ENCODE data around the gene GSTM3.
A peak's percentile ranks its signal among the peaks of the same experiment; 100 is the strongest.

GSTM3 gene

DNA sequence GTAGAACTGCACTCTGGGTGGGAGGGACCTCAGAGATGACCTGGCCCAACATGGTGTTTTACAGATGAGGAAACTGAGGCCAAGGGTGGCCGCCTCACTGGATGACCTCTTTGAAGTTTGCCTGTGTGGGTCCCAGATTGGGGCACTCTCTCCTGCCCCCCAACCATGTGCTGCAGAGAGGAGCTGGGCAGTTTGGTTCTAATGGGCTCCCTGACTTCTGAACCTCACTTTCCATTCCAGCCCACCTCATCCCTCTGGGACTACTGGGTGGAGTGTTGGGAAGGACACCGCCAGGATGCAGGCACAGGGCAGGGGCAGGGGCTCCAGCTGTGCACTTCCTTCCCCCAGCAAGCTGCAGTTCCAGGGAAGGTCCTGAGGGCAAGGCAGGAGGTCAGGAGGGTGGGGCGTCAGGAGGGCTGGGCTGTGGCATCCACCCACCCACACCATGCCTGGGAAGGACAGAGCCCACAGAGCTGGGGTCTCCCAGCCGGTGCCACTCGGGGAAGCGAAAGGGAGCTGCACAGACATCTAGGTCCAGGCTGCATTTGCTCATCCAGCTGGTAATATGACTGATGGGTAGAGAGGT is 33.2 kb upstream of the GSTM3 start:
- no peak for DNase-seq

- DNase-seq = peak; percentile 90
These were observed 32.5 kb upstream of the GSTM3 start for GRCh38 chr1:109773203-109773899.

DNA sequence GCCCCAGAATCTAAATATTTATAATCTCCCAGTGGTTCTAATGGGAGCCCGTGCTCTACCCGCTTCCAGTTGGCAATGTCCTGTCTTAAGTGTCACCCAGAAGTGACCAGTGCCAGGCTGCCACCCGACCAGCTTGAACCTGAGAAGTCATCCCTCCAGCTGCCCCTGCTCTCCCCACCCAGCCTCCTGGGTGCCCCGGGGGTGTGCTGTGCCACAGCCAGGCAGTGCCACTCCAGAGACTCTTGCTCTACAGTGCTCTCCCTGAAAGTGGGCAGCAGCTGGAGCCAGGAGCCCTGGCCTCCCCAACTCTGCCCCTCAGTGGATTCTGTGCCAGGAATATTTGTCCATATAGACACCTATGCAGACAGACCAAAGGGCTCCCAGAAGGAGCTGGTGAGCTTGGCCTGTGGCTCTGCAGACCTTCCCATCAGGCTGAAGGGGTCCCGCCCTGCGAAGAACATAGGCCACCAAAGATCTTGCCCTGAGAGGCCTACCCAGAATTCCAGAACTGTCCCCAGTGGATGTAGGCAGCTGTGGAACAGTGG is 31.9 kb upstream of the GSTM3 start:
- DNase-seq = no peak

- DNase-seq = peak; percentile 16
These were observed 31.1 kb upstream of the GSTM3 start for GRCh38 chr1:109771712-109772657.

- peak; percentile 69 for DNase-seq
These were observed 29.7 kb upstream of the GSTM3 start for GRCh38 chr1:109770331-109771095.

- DNase-seq = peak; percentile 10
These were observed 28.7 kb upstream of the GSTM3 start for GRCh38 chr1:109769330-109770078.

GRCh38 chr1:109768820-109769219 is 28.0 kb upstream of the GSTM3 start:
- DNase-seq = peak; percentile 18

GRCh38 chr1:109768335-109768650 is 27.5 kb upstream of the GSTM3 start:
- no peak for DNase-seq

- DNase-seq = peak; percentile 14
These were observed 26.9 kb upstream of the GSTM3 start for GRCh38 chr1:109767637-109768334.

DNA sequence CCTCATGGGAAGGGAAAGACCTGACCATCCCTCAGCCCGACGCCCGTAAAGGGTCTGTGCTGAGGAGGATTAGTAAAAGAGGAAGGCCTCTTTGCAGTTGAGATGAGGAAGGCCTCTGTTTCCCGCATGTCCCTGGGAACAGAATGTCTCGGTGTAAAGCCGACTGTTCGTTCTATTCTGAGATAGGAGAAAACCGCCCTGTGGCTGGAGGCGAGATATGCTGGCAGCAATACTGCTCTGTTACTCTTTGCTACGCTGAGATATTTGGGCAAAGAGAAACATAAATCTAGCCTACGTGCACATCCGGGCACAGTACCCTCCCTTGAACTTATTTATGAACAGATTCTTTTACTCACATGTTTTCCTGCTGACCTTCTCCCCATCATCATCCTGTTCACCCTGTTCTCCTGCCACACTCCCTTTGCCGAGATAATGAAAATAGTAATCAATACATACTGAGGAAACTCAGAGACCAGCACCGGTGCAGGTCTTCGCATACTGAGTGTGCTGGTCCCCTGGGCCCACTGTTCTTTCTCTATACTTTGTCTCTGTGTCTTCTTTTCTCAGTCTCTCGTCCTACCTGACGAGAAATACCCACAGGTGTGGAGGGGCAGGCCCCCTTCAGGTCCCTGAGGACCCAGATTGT is 26.3 kb upstream of the GSTM3 start:
- peak; percentile 10 for DNase-seq

DNA sequence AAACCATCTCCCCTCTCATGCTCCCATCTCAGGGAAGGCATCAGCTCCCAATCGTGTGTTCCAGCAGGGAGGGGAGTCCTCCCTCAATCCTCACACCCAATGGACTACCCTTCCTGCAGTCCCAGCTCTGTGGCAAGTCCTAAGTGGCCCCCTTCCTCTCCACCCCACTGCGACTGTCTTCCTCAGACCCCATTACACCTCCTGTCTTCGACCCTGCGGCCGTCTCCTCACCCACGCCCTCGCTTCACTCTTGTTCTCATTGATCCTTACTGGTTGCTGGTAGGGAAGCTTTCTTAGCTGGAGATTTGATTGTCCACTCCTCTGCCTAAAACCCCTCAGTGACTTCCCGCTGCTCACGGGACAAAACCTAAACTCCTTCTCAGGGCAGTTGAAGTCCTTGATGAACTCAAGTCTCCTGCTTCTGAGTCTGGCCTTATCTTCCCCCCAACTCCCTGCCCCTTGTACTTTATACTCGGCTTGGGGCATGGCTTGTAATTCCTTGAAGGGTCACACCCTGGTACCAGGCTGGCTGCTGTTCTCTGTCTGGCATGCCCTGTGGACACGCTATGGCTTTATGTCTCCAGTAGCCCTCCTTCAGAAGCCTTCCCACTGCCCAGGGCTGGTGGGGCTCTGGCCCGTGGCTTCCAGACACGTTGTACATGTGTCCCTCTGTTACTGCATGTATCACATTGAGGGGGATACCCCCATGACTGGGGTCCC is 25.2 kb upstream of the GSTM3 start:
- DNase-seq = peak; percentile 7

- peak; percentile 2 for DNase-seq
These were observed 24.6 kb upstream of the GSTM3 start for GRCh38 chr1:109765483-109765815.

DNA sequence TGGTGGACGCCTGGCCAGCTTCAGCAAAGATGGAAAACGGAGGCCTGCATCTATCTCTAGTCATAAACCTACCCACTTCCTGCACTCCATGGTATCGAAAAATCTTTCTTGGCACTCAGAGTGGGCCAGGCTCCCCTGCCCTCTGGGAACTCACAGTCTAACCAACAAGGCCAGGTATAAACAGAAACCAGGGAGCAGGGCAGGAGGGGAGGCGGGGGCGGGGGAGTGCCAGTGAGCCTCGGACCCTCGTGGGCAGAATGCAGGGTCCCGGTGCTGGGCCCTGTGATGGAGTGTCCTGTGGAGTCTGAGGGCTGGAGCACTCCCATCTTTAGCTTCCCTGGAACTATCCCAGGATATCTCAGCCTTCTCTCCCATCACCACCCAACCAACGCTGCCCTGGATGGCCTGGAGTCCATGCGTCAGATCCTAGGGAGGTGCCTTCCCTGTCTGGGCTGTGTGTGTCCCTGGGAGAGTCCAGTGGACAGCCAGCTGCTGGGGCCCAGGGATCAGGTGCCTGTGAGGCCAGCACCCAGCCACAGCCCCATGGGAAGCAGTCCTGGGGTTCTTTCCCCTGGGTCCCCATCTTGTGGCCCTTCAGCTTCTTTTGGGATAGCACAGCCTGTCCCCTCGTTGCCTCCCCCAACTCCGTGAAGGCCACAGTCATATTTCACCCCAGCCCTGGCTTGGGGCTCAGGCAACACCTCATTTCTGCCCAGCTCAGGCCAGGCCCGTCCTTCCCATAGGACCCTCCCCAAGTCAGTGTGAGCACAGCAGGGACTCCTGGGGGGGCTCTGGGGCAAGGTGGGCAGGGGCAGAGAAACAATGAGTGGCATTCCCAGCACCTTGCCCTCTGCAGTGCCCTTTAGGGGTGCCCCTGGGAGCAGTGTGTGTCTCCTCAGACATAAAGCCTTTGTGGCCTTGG is 24.0 kb upstream of the GSTM3 start:
- peak; percentile 6 for DNase-seq

DNA sequence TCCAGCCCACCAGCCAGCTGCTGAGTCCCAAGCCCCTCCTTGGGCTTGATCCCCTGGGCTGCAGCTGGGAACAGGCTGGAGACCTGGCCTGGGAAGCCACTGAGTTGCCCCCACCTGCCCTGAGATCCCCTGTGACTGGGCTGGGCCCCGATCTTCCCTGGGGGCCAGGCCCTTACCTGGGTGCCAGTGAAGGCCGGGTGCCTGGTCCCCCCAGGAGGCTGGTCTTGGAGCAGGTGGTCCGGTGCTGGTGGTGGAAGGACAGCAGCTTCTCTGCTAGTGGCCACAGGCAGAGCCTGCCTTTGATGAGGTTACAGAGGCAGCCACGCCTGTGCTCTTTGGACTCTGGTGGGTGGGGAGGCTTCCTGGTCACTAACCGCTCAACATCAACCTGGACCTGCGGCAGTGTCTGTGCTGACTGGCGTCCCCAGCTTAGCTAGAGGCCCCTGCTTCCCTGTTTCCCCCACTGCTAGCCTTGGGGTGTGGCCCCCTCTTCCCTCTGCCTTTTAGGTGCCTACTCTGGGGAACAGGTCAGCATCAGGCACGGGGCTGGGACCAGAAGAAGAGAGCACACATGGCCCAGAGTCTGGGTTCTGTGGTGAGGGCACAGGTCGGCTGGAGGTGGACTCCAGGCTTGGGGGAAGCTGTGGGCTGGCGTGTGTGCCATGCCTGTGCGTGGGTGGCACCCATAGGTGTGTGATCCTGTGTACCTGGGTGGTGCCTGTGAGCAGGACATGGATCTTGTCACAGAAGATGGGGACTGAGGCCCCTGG is 23.0 kb upstream of the GSTM3 start, which contains the start of gene EPS8L3:
TSS of gene EPS8L3 (minus strand) at position 278 of the 770 bp plus-strand sequence. CDS start 2,174 bp downstream, outside the sequence.
- DNase-seq = peak; percentile 13

DNA sequence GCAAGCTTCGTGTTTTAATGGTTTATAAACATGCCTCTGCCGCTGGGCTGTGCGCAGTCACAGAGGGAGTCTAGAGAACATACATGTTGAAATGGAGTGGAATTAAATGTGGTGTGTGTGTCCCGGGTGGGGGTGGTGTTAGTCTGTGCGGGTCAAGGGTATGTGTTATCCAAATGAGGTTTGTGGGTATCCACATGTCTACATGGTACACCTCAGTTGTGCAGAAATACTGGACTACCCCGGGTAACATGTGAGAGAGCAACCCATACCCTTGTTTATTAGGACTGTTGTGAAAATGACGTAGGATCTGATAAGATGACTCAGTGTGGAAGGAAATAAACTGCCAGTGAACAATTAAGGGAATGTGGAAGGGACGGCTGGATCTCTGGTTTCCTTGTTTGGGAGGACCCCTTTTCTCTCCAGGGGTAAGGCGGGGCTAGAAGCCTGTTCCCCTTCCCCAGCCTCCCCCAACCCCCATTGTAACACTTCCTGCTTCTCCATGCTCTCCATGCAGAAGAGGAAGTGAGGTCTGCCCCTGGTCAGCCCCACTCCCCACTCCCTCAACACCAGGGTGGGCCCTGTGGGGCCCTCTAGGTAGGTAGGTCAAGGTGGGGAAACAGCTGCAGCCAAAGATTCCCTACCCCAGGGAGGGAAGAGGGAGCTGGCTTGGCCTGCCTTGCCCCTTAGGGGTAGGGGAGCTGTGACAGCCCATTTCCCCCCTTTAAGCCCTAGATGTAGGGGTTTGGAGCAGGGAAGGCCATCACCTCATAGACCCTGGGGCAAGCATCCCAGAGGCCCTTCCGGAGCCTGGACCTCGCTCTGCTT is 22.2 kb upstream of the GSTM3 start:
- DNase-seq = peak; percentile 36

- DNase-seq = peak; percentile 14
These were observed 21.3 kb upstream of the GSTM3 start for GRCh38 chr1:109762039-109762585.

Data from femur (tissue), 1 donor.